T47D (cell line): ENCODE results near the gene GTF2B.

ENCODE experiments used
- DNase-seq, 2 experiments: peaks; one replicate each; pipeline versions ENCODE4 v3.0.0 to v3.0.0-alpha.2; 2011 to 2012; ENCODE audit warnings: low read depth in 1 of 2, low spot score in 1 of 2
- JUND ChIP-seq: IDR thresholded peaks from 2 replicates; pipeline ENCODE4 v1.6.1; 2012; ENCODE audit warnings: low read depth
- in situ Hi-C: cut with HindIII; loops from 2 replicates; pipeline ENCODE4 v1.10.0; 2016; ENCODE audit warnings: low sequenced_read_pairs, low pct_unique_long_range_greater_than_20kb

GTF2B gene

DNA sequence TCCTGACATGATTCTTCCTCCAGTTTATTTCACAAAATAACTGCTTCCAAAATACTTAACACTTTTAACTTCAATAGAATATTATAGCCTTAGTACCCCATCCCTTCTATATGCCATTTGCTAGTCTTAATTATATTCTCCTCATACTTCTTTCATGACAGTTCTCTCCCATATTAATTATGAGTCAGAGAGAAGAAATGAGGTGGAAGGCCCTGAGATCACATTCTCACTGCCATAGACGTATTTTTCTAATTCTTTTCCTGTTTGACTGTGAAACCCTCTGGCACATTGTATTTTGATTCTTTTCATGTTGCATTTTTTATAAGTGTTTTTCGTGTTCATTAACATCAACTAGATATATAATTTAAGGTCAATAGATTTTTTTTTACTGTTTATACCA, 88.4 kb downstream of the GTF2B start:
- no peak for DNase-seq
- no peak for TF ChIP-seq JUND
- in situ Hi-C loops, result no loop called here
